Measurements from ENCODE around the gene CHERP.

The CHERP gene

GRCh38 chr19:16540948-16541347 is 1.3 kb downstream of the CHERP start:
- peak overlapping the region; percentile 81 for H3K4me3 ChIP-seq (ENCODE audit: low read depth, low read length)
- DNase-seq (ENCODE audit: low read depth) = no peak
- no peak for TF ChIP-seq CTCF (IDR thresholded peaks at IDR 0.05; ENCODE audit: insufficient read depth, low read depth, low read length, missing control alignments)

- DNase-seq (ENCODE audit: low read depth) = no peak
- TF ChIP-seq CTCF (IDR thresholded peaks at IDR 0.05; ENCODE audit: insufficient read depth, low read depth, low read length, missing control alignments) = no peak
Measured at GRCh38 chr19:16537111-16537510, 5.1 kb downstream of the CHERP start.

GRCh38 chr19:16536130-16536529 is 6.1 kb downstream of the CHERP start:
- no peak for TF ChIP-seq CTCF (IDR thresholded peaks at IDR 0.05; ENCODE audit: insufficient read depth, low read depth, low read length, missing control alignments)
- DNase-seq (ENCODE audit: low read depth) = no peak
- H3K4me3 ChIP-seq (ENCODE audit: low read depth, low read length) = no peak overlapping the region

More at GRCh38 chr19:16537111-16537510, 5.1 kb downstream of the CHERP start:
- H3K4me3 ChIP-seq (ENCODE audit: low read depth, low read length) = no peak overlapping the region

- no peak for DNase-seq (ENCODE audit: low read depth)
- TF ChIP-seq CTCF (IDR thresholded peaks at IDR 0.05; ENCODE audit: insufficient read depth, low read depth, low read length, missing control alignments) = no peak
- H3K4me3 ChIP-seq (ENCODE audit: low read depth, low read length) = no peak overlapping the region
Measured at GRCh38 chr19:16535381-16535780, 6.9 kb downstream of the CHERP start.

- no peak overlapping the region for H3K4me3 ChIP-seq (ENCODE audit: low read depth, low read length)
- no peak for DNase-seq (ENCODE audit: low read depth)
- TF ChIP-seq CTCF (IDR thresholded peaks at IDR 0.05; ENCODE audit: insufficient read depth, low read depth, low read length, missing control alignments) = no peak
Measured at GRCh38 chr19:16532440-16533234, 9.6 kb downstream of the CHERP start.

GRCh38 chr19:16531380-16531669 is 10.9 kb downstream of the CHERP start:
- no peak for DNase-seq (ENCODE audit: low read depth)
- TF ChIP-seq CTCF (IDR thresholded peaks at IDR 0.05; ENCODE audit: insufficient read depth, low read depth, low read length, missing control alignments) = no peak
- H3K4me3 ChIP-seq (ENCODE audit: low read depth, low read length) = no peak overlapping the region
